Gastrocnemius medialis (tissue), 4 donors: ENCODE data around the gene ZNF493. TPM values are rescaled to one million over a fixed set of nuclear protein-coding genes. Genes with fewer than 3 reads are reported as not detected.
A peak's percentile ranks its signal among the peaks of the same experiment; 100 is the strongest.

Experiments used
- ATAC-seq, 2 donors: fragments of 150-250 bp; one replicate each; pipeline ENCODE4 v1.9.1; 2016
- DNase-seq, 2 donors: peaks; one replicate each; pipeline ENCODE4 v3.0.0-alpha.2; 2019
- H3K27ac ChIP-seq, 4 donors: fragments of 200-600 bp; sonication (generic); 1 replicate in 1 of 4; 2 replicates in 3 of 4; pipeline ENCODE4 v1.5.1; 2016 to 2018; ENCODE audit warnings: mild to moderate bottlenecking in 2 of 4, moderate library complexity in 1 of 4
- H3K27me3 ChIP-seq, 3 donors: fragments of 200-600 bp; sonication (generic) in 2 of 3; 1 replicate in 1 of 3; 2 replicates in 2 of 3; pipeline versions ENCODE4 v1.5.1 to v1.6.0; 2016 to 2019; ENCODE audit warnings: mild to moderate bottlenecking in 1 of 3, moderate library complexity in 1 of 3
- H3K36me3 ChIP-seq, 2 donors: fragments of 200-600 bp; sonication (generic) in 1 of 2; one replicate each; pipeline ENCODE4 v1.5.1; 2017 to 2018
- H3K4me1 ChIP-seq, 2 donors: fragments of 200-600 bp; sonication (generic) in 1 of 2; one replicate each; pipeline ENCODE4 v1.5.1; 2016 to 2017; ENCODE audit warnings: mild to moderate bottlenecking in 2 of 2
- H3K4me3 ChIP-seq, 4 donors: fragments of 200-600 bp; sonication (generic) in 3 of 4; 1 replicate in 1 of 4; 2 replicates in 3 of 4; pipeline ENCODE4 v1.5.1; 2016 to 2019; ENCODE audit warnings: mild to moderate bottlenecking in 2 of 4
- H3K9me3 ChIP-seq, 3 donors: fragments of 200-600 bp; sonication (generic) in 2 of 3; 1 replicate in 1 of 3; 2 replicates in 2 of 3; pipeline ENCODE4 v1.5.1; 2016 to 2019
- POLR2A ChIP-seq, 2 donors: fragments of 450-650 bp; IDR thresholded peaks; one replicate each; pipeline ENCODE4 v1.6.1; 2017; ENCODE audit warnings: antibody characterized with exemption in 2 of 2, mild to moderate bottlenecking in 2 of 2, moderate library complexity in 2 of 2
- in situ Hi-C, 4 donors: fragments of 200-750 bp; cut with MboI; loops; one replicate each; pipeline versions ENCODE4 v1.15.0 to v1.8.0; 2017; ENCODE audit warnings: low sequenced_read_pairs in 4 of 4
- intact Hi-C: fragments of 100-400 bp; cut with DNase I; formaldehyde crosslinking; loops from one replicate; pipeline ENCODE4 v1.15.1; 2023; ENCODE audit warnings: low total_unique reads
- total RNA-seq, 4 donors: library from RNA; depleted of rRNA; stranded (reverse); fragments of >200 nt; gene quantifications; one replicate each; pipeline versions ENCODE4 v1.1.0 to v1.2.3, GENCODE V29; 2016
- TF ChIP-seq, protein P1 (sequence below), 5 experiments: fragments of 450-650 bp in 3 of 5; fragments of 200-600 bp in 2 of 5; sonication (generic) in 2 of 5; IDR thresholded peaks in 4 of 5; conservative IDR thresholded peaks in 1 of 5; 1 replicate in 4 of 5; 2 replicates in 1 of 5; pipeline ENCODE4 v1.5.1; 2016 to 2019; ENCODE audit warnings: antibody characterized with exemption in 5 of 5, mild to moderate bottlenecking in 3 of 5, moderate library complexity in 3 of 5

ZNF493 gene
- total RNA-seq, 4 donors from 2014 or later, result 2.2 to 6.5 (median 3.1) TPM

DNA sequence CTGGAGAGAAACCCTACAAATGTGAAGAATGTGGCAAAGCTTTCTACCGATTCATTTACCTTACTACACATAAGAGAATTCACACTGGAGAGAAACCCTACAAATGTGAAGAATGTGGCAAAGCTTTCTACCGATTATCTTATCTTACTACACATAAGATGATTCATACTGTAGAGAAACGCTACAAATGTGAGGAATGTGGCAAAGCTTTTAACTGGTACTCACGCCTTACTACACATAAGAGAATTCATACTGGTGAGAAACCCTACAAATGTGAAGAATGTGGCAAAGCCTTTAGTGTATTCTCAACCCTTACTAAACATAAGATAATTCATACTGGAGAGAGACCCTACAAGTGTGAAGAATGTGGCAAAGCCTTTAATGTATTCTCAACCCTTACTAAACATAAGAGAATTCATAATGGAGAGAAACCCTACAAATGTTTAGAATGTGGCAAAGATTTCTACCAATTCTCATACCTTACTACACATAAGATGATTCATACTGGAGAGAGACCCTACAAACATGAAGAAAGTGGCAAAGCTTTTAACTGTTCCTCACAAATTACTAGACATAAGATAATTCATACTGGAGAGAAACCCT, 12.9 kb upstream of the ZNF493 start:
- H3K27me3 ChIP-seq, result no peaks in the 10 kb centered on the region
- H3K9me3 ChIP-seq, result peaks cover 5 to 44% (median 13%) of the 10 kb centered on the region in 3 donors
- intact Hi-C loops, result no loop called here
- ATAC-seq (no peak), DNase-seq (no peak)
- H3K36me3 ChIP-seq, result peaks cover 0 to 12% of the 10 kb centered on the region in 2 donors
- no peak overlapping the region for H3K4me3 ChIP-seq
- TF ChIP-seq, protein P1, sequence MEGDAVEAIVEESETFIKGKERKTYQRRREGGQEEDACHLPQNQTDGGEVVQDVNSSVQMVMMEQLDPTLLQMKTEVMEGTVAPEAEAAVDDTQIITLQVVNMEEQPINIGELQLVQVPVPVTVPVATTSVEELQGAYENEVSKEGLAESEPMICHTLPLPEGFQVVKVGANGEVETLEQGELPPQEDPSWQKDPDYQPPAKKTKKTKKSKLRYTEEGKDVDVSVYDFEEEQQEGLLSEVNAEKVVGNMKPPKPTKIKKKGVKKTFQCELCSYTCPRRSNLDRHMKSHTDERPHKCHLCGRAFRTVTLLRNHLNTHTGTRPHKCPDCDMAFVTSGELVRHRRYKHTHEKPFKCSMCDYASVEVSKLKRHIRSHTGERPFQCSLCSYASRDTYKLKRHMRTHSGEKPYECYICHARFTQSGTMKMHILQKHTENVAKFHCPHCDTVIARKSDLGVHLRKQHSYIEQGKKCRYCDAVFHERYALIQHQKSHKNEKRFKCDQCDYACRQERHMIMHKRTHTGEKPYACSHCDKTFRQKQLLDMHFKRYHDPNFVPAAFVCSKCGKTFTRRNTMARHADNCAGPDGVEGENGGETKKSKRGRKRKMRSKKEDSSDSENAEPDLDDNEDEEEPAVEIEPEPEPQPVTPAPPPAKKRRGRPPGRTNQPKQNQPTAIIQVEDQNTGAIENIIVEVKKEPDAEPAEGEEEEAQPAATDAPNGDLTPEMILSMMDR (IDR thresholded peaks at IDR 0.05 in 4 of 5, conservative IDR thresholded peaks at IDR 0.05 in 1 of 5), result no peak
- no peak for TF ChIP-seq POLR2A (IDR thresholded peaks at IDR 0.05)
- in situ Hi-C loops, result no loop called here
- no peaks in the 10 kb centered on the region for H3K4me1 ChIP-seq
- no peak overlapping the region for H3K27ac ChIP-seq

DNA sequence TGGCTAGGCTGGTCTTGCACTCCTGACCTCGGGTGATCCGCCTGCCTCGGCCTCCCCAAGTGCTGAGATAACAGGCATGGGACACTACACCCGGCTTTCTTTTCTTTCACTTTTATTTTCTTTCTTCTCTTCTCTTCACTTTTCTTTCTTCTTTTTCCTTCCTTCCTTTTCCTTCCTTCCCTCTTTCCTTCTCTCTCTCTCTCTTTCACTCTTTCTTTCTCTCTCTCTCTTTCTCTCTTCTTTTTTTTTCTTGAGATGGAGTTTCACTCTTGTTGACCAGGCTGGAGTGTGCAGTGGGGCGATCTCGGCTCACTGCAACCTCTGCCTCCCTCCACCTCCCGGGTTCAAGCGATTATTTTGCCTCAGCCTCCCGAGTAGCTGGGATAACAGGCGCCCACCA, 812 bp upstream of the ZNF493 start:
- in situ Hi-C loops, result loop anchor here in 1 of 4 donors (10.0 kb wide), 1 partner anchor 439 kb away; the partner anchor contains the start of gene ZNF43
- intact Hi-C loops, result loop anchor here (1.0 kb wide), 1 partner anchor 109 kb away; the partner anchor contains the start of gene ZNF429
- no peak for DNase-seq
- H3K4me3 ChIP-seq, result peak overlapping the region in 2 of 4 donors; percentile 80 to 86
- H3K9me3 ChIP-seq, result no peaks in the 10 kb centered on the region
- peaks cover 13 to 18% of the 10 kb centered on the region in 2 donors for H3K4me1 ChIP-seq
- peaks cover 0 to 23% of the 10 kb centered on the region in 2 donors for H3K36me3 ChIP-seq
- peak overlapping the region in 1 of 4 donors; percentile 88 for H3K27ac ChIP-seq
- TF ChIP-seq, protein P1 (IDR thresholded peaks at IDR 0.05 in 4 of 5, conservative IDR thresholded peaks at IDR 0.05 in 1 of 5), result no peak
- TF ChIP-seq POLR2A (IDR thresholded peaks at IDR 0.05), result no peak
- ATAC-seq, result no peak
- H3K27me3 ChIP-seq, result no peaks in the 10 kb centered on the region

DNA sequence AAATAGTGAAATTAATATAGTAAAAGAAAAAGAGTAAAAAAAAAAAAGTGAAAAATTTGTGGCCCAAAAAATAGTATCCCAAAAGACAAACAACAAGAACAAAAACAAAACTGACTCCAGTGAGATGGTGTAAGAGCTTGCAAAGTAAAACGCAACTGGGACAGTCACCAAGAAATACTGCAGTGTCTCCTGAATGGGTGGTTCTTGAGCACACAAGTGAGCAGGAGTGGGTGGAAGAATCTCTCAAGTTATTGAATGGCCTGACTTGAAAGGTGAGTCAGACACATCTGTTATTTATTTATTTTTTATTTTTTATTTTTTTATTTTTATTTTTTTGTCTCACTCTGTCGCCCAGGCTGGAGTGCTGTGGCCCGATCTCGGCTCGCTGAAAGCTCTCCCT, 1.9 kb downstream of the ZNF493 start:
- in situ Hi-C loops, result loop anchor here in 1 of 4 donors (10.0 kb wide), 1 partner anchor 436 kb away; the partner anchor contains the start of gene ZNF43
- no peak for ATAC-seq

DNA sequence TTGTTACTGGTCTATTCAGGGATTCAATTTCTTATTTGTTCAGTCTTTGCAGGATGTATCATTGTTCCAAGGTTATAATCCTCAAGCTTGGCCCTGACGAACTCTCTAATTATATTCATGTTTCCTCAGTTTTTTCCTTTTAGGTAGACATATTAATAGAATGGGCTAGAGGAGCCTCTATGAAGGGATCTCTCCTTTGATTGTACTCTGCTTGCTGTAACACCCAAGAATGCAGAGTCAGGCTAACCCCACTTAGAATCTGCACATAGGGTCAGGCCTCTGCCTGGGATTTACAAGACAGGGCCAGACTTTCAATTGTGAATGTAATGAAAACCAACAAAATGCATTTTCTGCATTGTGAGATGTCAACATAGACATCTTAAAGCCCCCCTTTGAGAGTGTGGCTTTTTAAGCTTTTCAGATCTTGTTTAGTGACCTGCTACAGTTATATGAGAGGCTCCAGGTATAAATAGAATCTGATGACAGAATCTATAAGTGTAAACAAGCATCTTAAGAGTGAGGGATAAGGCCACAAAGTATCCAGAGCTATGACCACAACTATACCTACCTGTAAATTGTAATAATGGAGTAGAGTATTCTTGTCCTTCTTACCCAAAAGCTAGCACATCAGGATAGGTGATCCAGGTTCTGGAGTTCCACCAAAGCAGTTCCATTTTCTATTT, 5.5 kb downstream of the ZNF493 start:
- H3K4me3 ChIP-seq, result no peak overlapping the region
- intact Hi-C loops, result no loop called here
- TF ChIP-seq, protein P1 (IDR thresholded peaks at IDR 0.05 in 4 of 5, conservative IDR thresholded peaks at IDR 0.05 in 1 of 5), result no peak
- no peak for TF ChIP-seq POLR2A (IDR thresholded peaks at IDR 0.05)
- in situ Hi-C loops, result no loop called here
- ATAC-seq (peak in 1 of 2 donors; percentile 87), DNase-seq (no peak)
- peak overlapping the region; percentile 31 to 63 (median 47) for H3K27ac ChIP-seq
- H3K27me3 ChIP-seq, result no peaks in the 10 kb centered on the region
- peaks cover 29 to 31% of the 10 kb centered on the region in 2 donors for H3K4me1 ChIP-seq
- no peaks in the 10 kb centered on the region for H3K9me3 ChIP-seq
- H3K36me3 ChIP-seq, result peaks cover 3 to 54% of the 10 kb centered on the region in 2 donors

More for the DNA sequence above, 1.9 kb downstream of the ZNF493 start:
- Histone ChIP-seq H3K27me3 (no peaks in the 10 kb centered on the region), H3K9me3 (no peaks in the 10 kb centered on the region), H3K4me1 (peaks cover 29 to 32% of the 10 kb centered on the region in 2 donors), H3K4me3 (no peak overlapping the region), H3K27ac (peak overlapping the region in 1 of 4 donors; percentile 88), H3K36me3 (peaks cover 0 to 33% of the 10 kb centered on the region in 2 donors)
- no peak for DNase-seq
- intact Hi-C loops, result no loop called here
- TF ChIP-seq, protein P1 (IDR thresholded peaks at IDR 0.05 in 4 of 5, conservative IDR thresholded peaks at IDR 0.05 in 1 of 5), result no peak
- no peak for TF ChIP-seq POLR2A (IDR thresholded peaks at IDR 0.05)
